ENCODE data around the gene RIIAD1. TPM values are rescaled to one million over a fixed set of nuclear protein-coding genes. Genes with fewer than 3 reads are reported as not detected.

The RIIAD1 gene
- total RNA-seq, 1 experiment from 2014 or later = not detected

DNA sequence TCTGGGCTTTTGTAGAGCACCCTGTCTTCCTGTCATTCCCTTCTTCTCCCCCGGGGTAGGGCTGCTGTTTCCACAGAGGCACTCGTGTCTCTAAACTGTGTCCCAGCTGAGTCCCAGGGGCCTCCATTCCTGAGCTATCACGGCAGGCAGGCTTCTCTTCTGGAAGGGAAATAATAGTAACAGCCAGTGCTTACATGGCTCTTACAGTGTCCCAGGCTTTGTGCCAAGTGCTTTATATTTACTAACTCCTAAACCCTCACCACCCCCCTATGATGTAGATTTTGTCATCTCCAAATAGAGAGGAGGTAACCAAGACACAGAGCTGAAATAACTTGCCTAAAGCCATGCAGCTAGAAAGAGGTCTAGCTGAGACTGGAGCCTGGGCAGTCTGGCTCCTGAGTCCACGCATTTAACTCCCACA, 3.3 kb upstream of the RIIAD1 start (continued):
- no peak for TF ChIP-seq PRRX2 (CRISPR knock-in tag; IDR thresholded peaks at IDR 0.05)

DNA sequence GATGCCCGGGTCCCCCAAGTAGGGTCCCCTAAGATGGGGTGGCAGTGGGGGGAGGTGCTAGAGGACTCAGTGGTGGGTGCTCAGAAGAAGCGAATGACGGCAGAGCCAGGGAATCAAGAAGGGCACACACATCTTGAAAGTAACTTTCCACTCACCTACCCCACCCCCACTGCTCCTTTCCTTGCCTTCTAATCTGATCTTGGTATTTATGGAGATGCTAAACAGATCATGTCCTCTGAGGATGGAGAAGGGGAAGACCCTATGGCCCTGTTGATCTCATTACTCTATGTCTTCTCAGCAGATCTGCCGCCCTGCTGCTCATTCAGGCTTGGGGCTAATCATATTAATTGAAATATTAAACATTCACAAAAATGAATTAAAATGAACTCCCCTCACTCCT, 2.7 kb upstream of the RIIAD1 start:
- peaks cover 32% of the 10 kb centered on the region for H3K4me1 Mint-ChIP-seq
- H3K27me3 Mint-ChIP-seq (ENCODE audit: low read depth) = peaks cover 76% of the 10 kb centered on the region
- ChIA-PET POLR2A (no interaction called here), CTCF (no interaction called here)
- H3K36me3 Mint-ChIP-seq = no peaks in the 10 kb centered on the region
- no peaks in the 10 kb centered on the region for H3K9me3 Mint-ChIP-seq
- H3K4me3 Mint-ChIP-seq = no peak overlapping the region
- TF ChIP-seq, protein P1, sequence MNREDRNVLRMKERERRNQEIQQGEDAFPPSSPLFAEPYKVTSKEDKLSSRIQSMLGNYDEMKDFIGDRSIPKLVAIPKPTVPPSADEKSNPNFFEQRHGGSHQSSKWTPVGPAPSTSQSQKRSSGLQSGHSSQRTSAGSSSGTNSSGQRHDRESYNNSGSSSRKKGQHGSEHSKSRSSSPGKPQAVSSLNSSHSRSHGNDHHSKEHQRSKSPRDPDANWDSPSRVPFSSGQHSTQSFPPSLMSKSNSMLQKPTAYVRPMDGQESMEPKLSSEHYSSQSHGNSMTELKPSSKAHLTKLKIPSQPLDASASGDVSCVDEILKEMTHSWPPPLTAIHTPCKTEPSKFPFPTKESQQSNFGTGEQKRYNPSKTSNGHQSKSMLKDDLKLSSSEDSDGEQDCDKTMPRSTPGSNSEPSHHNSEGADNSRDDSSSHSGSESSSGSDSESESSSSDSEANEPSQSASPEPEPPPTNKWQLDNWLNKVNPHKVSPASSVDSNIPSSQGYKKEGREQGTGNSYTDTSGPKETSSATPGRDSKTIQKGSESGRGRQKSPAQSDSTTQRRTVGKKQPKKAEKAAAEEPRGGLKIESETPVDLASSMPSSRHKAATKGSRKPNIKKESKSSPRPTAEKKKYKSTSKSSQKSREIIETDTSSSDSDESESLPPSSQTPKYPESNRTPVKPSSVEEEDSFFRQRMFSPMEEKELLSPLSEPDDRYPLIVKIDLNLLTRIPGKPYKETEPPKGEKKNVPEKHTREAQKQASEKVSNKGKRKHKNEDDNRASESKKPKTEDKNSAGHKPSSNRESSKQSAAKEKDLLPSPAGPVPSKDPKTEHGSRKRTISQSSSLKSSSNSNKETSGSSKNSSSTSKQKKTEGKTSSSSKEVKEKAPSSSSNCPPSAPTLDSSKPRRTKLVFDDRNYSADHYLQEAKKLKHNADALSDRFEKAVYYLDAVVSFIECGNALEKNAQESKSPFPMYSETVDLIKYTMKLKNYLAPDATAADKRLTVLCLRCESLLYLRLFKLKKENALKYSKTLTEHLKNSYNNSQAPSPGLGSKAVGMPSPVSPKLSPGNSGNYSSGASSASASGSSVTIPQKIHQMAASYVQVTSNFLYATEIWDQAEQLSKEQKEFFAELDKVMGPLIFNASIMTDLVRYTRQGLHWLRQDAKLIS (CRISPR knock-in tag; IDR thresholded peaks at IDR 0.05; ENCODE audit: borderline replicate concordance) = no peak
- TF ChIP-seq FOXK1 (CRISPR knock-in tag; IDR thresholded peaks at IDR 0.05) = no peak
- no peak for TF ChIP-seq NR2C2 (CRISPR knock-in tag; IDR thresholded peaks at IDR 0.05)
- TF ChIP-seq, protein P2, sequence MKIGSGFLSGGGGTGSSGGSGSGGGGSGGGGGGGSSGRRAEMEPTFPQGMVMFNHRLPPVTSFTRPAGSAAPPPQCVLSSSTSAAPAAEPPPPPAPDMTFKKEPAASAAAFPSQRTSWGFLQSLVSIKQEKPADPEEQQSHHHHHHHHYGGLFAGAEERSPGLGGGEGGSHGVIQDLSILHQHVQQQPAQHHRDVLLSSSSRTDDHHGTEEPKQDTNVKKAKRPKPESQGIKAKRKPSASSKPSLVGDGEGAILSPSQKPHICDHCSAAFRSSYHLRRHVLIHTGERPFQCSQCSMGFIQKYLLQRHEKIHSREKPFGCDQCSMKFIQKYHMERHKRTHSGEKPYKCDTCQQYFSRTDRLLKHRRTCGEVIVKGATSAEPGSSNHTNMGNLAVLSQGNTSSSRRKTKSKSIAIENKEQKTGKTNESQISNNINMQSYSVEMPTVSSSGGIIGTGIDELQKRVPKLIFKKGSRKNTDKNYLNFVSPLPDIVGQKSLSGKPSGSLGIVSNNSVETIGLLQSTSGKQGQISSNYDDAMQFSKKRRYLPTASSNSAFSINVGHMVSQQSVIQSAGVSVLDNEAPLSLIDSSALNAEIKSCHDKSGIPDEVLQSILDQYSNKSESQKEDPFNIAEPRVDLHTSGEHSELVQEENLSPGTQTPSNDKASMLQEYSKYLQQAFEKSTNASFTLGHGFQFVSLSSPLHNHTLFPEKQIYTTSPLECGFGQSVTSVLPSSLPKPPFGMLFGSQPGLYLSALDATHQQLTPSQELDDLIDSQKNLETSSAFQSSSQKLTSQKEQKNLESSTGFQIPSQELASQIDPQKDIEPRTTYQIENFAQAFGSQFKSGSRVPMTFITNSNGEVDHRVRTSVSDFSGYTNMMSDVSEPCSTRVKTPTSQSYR (CRISPR knock-in tag; IDR thresholded peaks at IDR 0.05) = no peak
- TF ChIP-seq ZNF263 (CRISPR knock-in tag; IDR thresholded peaks at IDR 0.05; ENCODE audit: low read depth) = no peak
- no peak for TF ChIP-seq PRRX2 (CRISPR knock-in tag; IDR thresholded peaks at IDR 0.05)
- TF ChIP-seq CBFB (CRISPR knock-in tag; IDR thresholded peaks at IDR 0.05; ENCODE audit: low read depth) = no peak
- TF ChIP-seq, protein P3, sequence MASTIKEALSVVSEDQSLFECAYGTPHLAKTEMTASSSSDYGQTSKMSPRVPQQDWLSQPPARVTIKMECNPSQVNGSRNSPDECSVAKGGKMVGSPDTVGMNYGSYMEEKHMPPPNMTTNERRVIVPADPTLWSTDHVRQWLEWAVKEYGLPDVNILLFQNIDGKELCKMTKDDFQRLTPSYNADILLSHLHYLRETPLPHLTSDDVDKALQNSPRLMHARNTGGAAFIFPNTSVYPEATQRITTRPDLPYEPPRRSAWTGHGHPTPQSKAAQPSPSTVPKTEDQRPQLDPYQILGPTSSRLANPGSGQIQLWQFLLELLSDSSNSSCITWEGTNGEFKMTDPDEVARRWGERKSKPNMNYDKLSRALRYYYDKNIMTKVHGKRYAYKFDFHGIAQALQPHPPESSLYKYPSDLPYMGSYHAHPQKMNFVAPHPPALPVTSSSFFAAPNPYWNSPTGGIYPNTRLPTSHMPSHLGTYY (CRISPR knock-in tag; IDR thresholded peaks at IDR 0.05) = no peak
- TF ChIP-seq, protein P4, sequence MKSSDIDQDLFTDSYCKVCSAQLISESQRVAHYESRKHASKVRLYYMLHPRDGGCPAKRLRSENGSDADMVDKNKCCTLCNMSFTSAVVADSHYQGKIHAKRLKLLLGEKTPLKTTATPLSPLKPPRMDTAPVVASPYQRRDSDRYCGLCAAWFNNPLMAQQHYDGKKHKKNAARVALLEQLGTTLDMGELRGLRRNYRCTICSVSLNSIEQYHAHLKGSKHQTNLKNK (CRISPR knock-in tag; IDR thresholded peaks at IDR 0.05) = no peak
- DNase-seq (ENCODE audit: low spot score) = no peak
- H3K27ac Mint-ChIP-seq = no peak overlapping the region
- no peak for ATAC-seq

DNA sequence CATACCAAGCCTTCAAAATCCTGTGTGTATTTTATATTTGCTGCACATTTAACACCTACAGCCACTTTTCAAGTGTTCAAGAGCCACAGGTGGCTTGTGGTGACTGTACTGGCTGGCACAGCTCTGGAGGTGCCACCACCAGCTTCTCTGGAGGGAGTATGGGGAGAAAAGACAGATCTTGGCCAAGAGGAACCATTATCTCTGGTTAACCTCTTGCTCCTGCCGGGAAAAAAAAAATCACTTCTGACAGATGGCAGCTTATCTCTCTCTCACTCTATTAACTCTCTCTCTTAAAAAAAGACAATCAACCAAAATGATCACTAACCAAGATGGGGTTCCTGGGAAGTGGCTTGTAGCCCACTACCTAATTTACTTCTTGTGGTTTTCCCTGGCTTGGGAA, 1.2 kb upstream of the RIIAD1 start:
- H3K4me3 Mint-ChIP-seq = no peak overlapping the region
- DNase-seq (ENCODE audit: low spot score) = no peak
- no peaks in the 10 kb centered on the region for H3K36me3 Mint-ChIP-seq
- H3K4me1 Mint-ChIP-seq = peaks cover 42% of the 10 kb centered on the region
- ChIA-PET POLR2A (no interaction called here), CTCF (interaction anchor here (1.7 to 1.9 kb wide), 3 partner anchors 15 to 119 kb away, joined by 5 to 19 read pairs (median 12); no protein-coding TSS in a partner anchor)
- peaks cover 81% of the 10 kb centered on the region for H3K27me3 Mint-ChIP-seq (ENCODE audit: low read depth)
- no peak overlapping the region for H3K27ac Mint-ChIP-seq
- H3K9me3 Mint-ChIP-seq = no peaks in the 10 kb centered on the region
- ATAC-seq = no peak
- TF ChIP-seq NR2C2 (CRISPR knock-in tag; IDR thresholded peaks at IDR 0.05) (no peak), ZBTB21 (CRISPR knock-in tag; IDR thresholded peaks at IDR 0.05; ENCODE audit: borderline replicate concordance) (no peak), ZNF317 (CRISPR knock-in tag; IDR thresholded peaks at IDR 0.05; ENCODE audit: borderline replicate concordance, low read depth) (no peak), FOXJ3 (CRISPR knock-in tag; IDR thresholded peaks at IDR 0.05; ENCODE audit: borderline replicate concordance) (no peak), CREM (CRISPR knock-in tag; IDR thresholded peaks at IDR 0.05) (no peak), ZNF396 (CRISPR knock-in tag; IDR thresholded peaks at IDR 0.05; ENCODE audit: borderline replicate concordance) (no peak)
- TF ChIP-seq, protein P5, sequence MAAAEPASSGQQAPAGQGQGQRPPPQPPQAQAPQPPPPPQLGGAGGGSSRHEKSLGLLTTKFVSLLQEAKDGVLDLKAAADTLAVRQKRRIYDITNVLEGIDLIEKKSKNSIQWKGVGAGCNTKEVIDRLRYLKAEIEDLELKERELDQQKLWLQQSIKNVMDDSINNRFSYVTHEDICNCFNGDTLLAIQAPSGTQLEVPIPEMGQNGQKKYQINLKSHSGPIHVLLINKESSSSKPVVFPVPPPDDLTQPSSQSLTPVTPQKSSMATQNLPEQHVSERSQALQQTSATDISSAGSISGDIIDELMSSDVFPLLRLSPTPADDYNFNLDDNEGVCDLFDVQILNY (CRISPR knock-in tag; IDR thresholded peaks at IDR 0.05) = no peak
- TF ChIP-seq, protein P6, sequence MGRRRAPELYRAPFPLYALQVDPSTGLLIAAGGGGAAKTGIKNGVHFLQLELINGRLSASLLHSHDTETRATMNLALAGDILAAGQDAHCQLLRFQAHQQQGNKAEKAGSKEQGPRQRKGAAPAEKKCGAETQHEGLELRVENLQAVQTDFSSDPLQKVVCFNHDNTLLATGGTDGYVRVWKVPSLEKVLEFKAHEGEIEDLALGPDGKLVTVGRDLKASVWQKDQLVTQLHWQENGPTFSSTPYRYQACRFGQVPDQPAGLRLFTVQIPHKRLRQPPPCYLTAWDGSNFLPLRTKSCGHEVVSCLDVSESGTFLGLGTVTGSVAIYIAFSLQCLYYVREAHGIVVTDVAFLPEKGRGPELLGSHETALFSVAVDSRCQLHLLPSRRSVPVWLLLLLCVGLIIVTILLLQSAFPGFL (CRISPR knock-in tag; IDR thresholded peaks at IDR 0.05; ENCODE audit: borderline replicate concordance) = no peak
- TF ChIP-seq, protein P7, sequence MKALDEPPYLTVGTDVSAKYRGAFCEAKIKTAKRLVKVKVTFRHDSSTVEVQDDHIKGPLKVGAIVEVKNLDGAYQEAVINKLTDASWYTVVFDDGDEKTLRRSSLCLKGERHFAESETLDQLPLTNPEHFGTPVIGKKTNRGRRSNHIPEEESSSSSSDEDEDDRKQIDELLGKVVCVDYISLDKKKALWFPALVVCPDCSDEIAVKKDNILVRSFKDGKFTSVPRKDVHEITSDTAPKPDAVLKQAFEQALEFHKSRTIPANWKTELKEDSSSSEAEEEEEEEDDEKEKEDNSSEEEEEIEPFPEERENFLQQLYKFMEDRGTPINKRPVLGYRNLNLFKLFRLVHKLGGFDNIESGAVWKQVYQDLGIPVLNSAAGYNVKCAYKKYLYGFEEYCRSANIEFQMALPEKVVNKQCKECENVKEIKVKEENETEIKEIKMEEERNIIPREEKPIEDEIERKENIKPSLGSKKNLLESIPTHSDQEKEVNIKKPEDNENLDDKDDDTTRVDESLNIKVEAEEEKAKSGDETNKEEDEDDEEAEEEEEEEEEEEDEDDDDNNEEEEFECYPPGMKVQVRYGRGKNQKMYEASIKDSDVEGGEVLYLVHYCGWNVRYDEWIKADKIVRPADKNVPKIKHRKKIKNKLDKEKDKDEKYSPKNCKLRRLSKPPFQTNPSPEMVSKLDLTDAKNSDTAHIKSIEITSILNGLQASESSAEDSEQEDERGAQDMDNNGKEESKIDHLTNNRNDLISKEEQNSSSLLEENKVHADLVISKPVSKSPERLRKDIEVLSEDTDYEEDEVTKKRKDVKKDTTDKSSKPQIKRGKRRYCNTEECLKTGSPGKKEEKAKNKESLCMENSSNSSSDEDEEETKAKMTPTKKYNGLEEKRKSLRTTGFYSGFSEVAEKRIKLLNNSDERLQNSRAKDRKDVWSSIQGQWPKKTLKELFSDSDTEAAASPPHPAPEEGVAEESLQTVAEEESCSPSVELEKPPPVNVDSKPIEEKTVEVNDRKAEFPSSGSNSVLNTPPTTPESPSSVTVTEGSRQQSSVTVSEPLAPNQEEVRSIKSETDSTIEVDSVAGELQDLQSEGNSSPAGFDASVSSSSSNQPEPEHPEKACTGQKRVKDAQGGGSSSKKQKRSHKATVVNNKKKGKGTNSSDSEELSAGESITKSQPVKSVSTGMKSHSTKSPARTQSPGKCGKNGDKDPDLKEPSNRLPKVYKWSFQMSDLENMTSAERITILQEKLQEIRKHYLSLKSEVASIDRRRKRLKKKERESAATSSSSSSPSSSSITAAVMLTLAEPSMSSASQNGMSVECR (CRISPR knock-in tag; IDR thresholded peaks at IDR 0.05; ENCODE audit: borderline replicate concordance) = no peak
